ENCODE results near the gene OR5A2.

OR5A2 gene

DNA sequence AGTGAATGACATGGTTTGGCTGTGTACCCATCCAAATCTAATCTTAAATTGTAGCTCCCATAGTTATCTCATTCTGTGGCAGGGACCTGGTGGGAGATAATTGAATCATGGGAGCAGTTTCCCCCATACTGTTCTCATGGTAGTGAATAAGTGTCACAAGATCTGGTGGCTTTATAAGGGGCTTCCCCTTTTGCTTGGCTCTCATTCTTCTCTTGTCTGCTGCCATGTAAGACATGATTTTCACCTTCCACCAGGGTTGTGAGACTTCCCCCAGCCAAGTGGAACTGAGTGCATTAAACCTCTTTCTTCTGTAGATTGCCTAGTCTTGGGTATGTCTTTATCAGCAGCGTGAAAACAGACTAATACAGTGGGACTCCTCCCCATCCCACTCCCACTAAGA is 11.1 kb downstream of the OR5A2 start:
- no peaks in the 10 kb centered on the region for H3K36me3 ChIP-seq (replicated peaks)
- no peaks in the 10 kb centered on the region for H3K27me3 ChIP-seq (replicated peaks)
- TF ChIP-seq, protein P1, sequence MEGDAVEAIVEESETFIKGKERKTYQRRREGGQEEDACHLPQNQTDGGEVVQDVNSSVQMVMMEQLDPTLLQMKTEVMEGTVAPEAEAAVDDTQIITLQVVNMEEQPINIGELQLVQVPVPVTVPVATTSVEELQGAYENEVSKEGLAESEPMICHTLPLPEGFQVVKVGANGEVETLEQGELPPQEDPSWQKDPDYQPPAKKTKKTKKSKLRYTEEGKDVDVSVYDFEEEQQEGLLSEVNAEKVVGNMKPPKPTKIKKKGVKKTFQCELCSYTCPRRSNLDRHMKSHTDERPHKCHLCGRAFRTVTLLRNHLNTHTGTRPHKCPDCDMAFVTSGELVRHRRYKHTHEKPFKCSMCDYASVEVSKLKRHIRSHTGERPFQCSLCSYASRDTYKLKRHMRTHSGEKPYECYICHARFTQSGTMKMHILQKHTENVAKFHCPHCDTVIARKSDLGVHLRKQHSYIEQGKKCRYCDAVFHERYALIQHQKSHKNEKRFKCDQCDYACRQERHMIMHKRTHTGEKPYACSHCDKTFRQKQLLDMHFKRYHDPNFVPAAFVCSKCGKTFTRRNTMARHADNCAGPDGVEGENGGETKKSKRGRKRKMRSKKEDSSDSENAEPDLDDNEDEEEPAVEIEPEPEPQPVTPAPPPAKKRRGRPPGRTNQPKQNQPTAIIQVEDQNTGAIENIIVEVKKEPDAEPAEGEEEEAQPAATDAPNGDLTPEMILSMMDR (IDR thresholded peaks at IDR 0.05; ENCODE audit: low read depth, low read length, missing control alignments): no peak
- no peak overlapping the region for H3K4me3 ChIP-seq (ENCODE audit: low read depth, low read length)
- no peak overlapping the region for H3K27ac ChIP-seq
- no peak for DNase-seq
- in situ Hi-C loops (cut with HindIII; ENCODE audit: low pct_ligation_motif_present, low sequenced_read_pairs): no loop called here

DNA sequence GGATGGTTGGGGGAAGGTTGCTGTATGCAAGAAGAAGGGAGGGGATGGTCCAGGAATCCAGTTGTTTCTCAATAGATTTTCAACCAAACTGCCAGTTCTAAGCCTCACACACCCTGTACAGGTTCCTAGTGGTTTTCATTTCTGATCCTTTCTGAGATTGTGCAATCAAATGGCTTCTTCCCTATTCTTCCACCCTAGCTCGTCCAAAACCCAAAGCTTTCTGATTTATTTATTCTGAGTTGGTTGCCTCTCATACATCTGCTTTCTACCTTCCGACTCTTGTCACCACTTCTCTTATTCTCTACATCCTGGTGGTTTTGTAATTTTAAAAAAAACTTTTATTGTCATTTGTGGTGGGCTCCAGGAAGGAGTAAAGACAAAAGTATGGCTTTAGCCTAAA is 12.6 kb downstream of the OR5A2 start:
- TF ChIP-seq, protein P1 (IDR thresholded peaks at IDR 0.05; ENCODE audit: low read depth, low read length, missing control alignments): no peak
- Histone ChIP-seq H3K4me3 (ENCODE audit: low read depth, low read length) (no peak overlapping the region), H3K27ac (no peak overlapping the region), H3K36me3 (replicated peaks) (no peaks in the 10 kb centered on the region), H3K27me3 (replicated peaks) (no peaks in the 10 kb centered on the region)
- in situ Hi-C loops (cut with HindIII; ENCODE audit: low pct_ligation_motif_present, low sequenced_read_pairs): no loop called here
- no peak for DNase-seq

DNA sequence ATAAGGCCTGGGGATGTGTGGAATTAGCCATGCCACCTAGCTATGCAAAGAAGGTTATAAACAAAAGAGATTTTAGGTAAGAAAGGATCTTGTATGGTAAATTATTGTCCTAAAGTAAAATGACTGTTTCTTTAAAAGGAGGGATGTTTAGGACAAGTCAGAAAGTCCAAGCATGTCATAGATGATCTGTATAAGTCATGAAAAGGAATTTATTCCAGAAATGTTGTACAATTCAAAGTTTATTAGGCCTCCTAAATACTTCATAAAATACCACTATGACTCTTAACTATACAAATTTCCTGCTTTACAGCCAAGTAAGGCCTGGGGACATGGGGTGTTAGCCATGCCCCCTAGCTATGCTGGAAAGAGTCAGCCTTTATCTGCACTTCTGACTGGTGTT is 22.7 kb downstream of the OR5A2 start:
- TF ChIP-seq, protein P1 (IDR thresholded peaks at IDR 0.05; ENCODE audit: low read depth, low read length, missing control alignments): no peak

DNA sequence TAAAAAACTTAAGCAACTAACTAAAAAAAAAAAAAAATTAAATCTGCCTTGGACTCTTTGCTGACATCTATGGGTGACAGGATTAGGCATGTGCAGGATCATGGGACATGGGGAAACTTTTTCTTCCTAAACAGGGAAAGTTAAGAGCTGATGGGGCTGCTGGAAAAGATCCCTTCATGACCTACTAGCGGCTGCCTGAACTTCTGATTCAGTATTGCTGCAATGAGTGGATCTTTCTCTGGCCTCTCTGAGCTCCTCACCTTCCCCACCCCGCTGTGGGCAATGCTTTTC is 25.0 kb downstream of the OR5A2 start:
- Histone ChIP-seq H3K27me3 (replicated peaks) (no peaks in the 10 kb centered on the region), H3K27ac (no peak overlapping the region), H3K36me3 (replicated peaks) (no peaks in the 10 kb centered on the region), H3K4me3 (ENCODE audit: low read depth, low read length) (no peak overlapping the region)
- TF ChIP-seq, protein P1 (IDR thresholded peaks at IDR 0.05; ENCODE audit: low read depth, low read length, missing control alignments): no peak
- DNase-seq: no peak
- in situ Hi-C loops (cut with HindIII; ENCODE audit: low pct_ligation_motif_present, low sequenced_read_pairs): no loop called here

More for the DNA sequence above, 22.7 kb downstream of the OR5A2 start:
- no peaks in the 10 kb centered on the region for H3K27me3 ChIP-seq (replicated peaks)
- H3K27ac ChIP-seq: no peak overlapping the region
- no peak for DNase-seq
- in situ Hi-C loops (cut with HindIII; ENCODE audit: low pct_ligation_motif_present, low sequenced_read_pairs): no loop called here
- no peaks in the 10 kb centered on the region for H3K36me3 ChIP-seq (replicated peaks)
- H3K4me3 ChIP-seq (ENCODE audit: low read depth, low read length): no peak overlapping the region

DNA sequence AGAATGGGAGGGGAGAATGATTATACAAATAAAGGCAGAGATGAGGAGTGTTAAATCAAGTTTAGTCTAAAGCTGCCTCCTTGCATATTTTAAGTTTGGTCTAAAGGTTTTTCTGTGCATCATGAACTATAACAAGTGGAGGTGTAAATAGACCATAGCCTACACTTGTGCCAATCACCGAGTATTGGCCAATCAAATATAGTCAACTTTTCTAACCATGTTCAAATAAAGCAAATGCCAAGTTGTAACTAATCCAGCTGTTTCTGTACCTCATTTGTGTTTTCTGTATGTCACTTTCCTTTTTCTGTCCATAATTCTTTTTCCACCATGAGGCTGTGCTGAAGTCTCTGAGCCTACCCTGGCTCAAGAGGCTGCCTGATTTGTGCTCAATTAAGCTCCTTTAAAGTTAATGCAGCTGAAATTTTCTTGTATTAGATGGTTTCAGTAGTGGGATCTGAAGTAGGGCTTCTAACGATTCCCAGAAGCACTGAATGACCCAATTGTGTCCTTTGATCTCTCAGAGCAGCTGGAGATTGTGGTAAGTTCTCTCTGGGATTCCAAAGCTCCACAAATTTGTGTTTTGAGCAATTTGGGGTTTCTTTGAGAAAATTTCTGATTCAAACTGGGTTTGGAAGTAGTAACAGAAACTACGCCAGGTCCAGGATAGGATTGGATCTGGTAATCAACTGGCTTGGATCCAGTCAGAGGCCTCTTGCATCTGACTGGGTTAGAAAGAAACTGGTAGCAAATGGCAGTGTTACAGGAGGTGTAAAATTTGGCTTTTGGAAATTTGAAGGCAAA is 25.6 kb downstream of the OR5A2 start:
- no peaks in the 10 kb centered on the region for H3K36me3 ChIP-seq (replicated peaks)
- no peak for DNase-seq
- TF ChIP-seq, protein P1 (IDR thresholded peaks at IDR 0.05; ENCODE audit: low read depth, low read length, missing control alignments): no peak
- H3K4me3 ChIP-seq (ENCODE audit: low read depth, low read length): no peak overlapping the region
- H3K27ac ChIP-seq: no peak overlapping the region
- in situ Hi-C loops (cut with HindIII; ENCODE audit: low pct_ligation_motif_present, low sequenced_read_pairs): no loop called here
- H3K27me3 ChIP-seq (replicated peaks): no peaks in the 10 kb centered on the region

DNA sequence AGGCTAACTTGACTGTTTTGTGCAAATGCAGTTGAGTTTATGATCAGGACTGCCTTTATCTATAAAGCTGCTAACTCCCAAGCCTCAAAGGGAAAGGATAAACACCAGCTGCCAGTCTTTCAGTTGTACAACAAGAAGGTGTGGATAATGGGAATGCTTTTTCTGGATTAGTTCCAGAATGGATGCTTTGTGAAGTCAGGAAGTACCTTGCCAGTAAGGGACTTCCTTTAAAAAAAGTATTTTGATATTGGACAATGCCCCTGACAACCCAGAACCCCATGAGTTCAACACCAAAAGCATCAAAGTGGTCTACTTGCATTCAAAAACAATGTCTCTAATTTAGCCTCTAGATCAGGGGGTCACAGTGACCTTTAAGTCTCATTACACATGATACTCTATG is 32.0 kb downstream of the OR5A2 start:
- H3K27ac ChIP-seq: no peak overlapping the region
- no peak for DNase-seq
- no peaks in the 10 kb centered on the region for H3K27me3 ChIP-seq (replicated peaks)
- H3K4me3 ChIP-seq (ENCODE audit: low read depth, low read length): no peak overlapping the region
- no peaks in the 10 kb centered on the region for H3K36me3 ChIP-seq (replicated peaks)
- TF ChIP-seq, protein P1 (IDR thresholded peaks at IDR 0.05; ENCODE audit: low read depth, low read length, missing control alignments): no peak
- in situ Hi-C loops (cut with HindIII; ENCODE audit: low pct_ligation_motif_present, low sequenced_read_pairs): no loop called here

Measured in brain microvascular endothelial cell (primary cell).